Measurements from ENCODE around the gene FNIP2.

- TF ChIP-seq CTCF (conservative IDR thresholded peaks at IDR 0.05; ENCODE audit: low read depth, low read length) (no peak), EZH2 (IDR thresholded peaks at IDR 0.05; ENCODE audit: low read length, unreplicated experiment) (no peak), EZH2phosphoT487 (IDR thresholded peaks at IDR 0.05; ENCODE audit: borderline replicate concordance, low read length) (no peak)
Measured at GRCh38 chr4:158930639-158930972, 161.8 kb downstream of the FNIP2 start.

All from PC-3 (cell line).